D721Med (cell line): ENCODE data around the gene DNAJC18.
"Not testable (repeated sequence)": the region's sequence is repeated elsewhere in the genome, so short reads cannot be mapped to it uniquely, and the experiment has no call there.

Experiments
- DNase-seq: peaks from one replicate; pipeline ENCODE4 v3.0.0; 2011; ENCODE audit warnings: low spot score; ENCODE audit not compliant: insufficient read length
- FAIRE-seq: peaks from 2 replicates; lab custom pipeline; 2011; peaks lifted over from hg19 to GRCh38; lab: Jason Lieb, UNC
- TF ChIP-seq, protein P1 (sequence below): IDR thresholded peaks from 2 replicates; pipeline ENCODE4 v1.5.1; 2012; ENCODE audit warnings: mild to moderate bottlenecking, control low read depth; ENCODE audit not compliant: insufficient read depth; ENCODE audit errors: missing control alignments

Gene DNAJC18

DNA sequence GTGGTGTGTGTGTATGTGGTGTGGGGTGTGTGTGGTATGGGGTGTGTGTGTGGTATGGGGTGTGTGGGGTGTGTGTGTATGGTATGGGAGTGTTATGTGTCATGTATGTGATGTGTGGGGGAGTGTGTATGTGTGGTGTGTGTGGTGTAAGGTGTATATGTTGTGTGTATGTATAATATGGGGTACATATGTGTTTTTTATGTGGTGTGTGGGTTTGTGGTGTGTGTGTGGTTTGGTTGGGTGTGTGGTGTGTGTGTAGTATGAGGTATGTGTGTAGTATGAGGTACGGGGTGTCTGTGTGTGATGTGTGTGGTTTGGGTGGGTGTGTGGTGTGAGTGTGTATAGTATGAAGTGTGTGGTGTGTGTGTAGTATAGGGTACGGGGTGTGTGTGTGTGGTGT lies 11.9 kb upstream of the DNAJC18 start:
- FAIRE-seq (no peak), DNase-seq (no peak)
- TF ChIP-seq, protein P1, sequence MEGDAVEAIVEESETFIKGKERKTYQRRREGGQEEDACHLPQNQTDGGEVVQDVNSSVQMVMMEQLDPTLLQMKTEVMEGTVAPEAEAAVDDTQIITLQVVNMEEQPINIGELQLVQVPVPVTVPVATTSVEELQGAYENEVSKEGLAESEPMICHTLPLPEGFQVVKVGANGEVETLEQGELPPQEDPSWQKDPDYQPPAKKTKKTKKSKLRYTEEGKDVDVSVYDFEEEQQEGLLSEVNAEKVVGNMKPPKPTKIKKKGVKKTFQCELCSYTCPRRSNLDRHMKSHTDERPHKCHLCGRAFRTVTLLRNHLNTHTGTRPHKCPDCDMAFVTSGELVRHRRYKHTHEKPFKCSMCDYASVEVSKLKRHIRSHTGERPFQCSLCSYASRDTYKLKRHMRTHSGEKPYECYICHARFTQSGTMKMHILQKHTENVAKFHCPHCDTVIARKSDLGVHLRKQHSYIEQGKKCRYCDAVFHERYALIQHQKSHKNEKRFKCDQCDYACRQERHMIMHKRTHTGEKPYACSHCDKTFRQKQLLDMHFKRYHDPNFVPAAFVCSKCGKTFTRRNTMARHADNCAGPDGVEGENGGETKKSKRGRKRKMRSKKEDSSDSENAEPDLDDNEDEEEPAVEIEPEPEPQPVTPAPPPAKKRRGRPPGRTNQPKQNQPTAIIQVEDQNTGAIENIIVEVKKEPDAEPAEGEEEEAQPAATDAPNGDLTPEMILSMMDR = no peak

DNA sequence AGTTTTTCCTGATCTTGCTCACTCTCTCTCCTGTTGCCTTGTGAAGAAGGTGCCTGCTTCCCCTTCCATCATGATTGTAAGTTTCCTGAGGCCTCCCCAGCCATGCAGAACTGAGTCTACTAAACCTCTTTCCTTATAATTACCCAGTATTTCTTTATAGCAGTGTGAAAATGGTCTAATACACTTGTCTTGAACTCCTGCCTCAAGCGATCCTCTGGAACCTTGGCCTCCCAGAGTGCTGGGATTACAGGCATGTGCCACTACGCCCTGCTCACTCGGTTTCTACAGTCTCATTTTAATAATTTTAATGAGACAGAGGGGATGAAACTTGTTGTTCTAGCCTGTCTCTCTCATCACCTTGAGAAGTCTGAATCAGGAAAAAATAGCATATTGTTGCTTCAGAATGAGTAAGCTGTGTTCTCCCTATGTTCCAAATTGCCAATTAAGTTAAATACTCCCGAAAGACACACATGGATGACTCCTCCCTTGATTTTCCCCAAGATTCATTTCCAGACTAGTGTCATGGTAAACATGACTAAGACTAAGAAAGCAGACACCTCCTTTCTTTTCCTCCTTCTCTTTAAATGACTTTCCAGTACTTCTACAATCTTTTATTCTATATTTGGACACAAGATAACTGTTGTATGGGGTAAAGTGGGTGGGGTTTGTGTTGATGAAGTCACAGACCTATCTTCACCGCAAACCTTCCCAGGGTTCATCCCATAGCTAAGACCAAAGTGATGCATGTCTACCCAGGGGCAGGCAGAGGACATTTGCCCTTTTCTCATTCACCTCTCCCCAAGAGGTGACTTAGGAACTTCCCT lies 7.8 kb upstream of the DNAJC18 start:
- TF ChIP-seq, protein P1 = no peak
- DNase-seq (no peak), FAIRE-seq (no peak)

DNA sequence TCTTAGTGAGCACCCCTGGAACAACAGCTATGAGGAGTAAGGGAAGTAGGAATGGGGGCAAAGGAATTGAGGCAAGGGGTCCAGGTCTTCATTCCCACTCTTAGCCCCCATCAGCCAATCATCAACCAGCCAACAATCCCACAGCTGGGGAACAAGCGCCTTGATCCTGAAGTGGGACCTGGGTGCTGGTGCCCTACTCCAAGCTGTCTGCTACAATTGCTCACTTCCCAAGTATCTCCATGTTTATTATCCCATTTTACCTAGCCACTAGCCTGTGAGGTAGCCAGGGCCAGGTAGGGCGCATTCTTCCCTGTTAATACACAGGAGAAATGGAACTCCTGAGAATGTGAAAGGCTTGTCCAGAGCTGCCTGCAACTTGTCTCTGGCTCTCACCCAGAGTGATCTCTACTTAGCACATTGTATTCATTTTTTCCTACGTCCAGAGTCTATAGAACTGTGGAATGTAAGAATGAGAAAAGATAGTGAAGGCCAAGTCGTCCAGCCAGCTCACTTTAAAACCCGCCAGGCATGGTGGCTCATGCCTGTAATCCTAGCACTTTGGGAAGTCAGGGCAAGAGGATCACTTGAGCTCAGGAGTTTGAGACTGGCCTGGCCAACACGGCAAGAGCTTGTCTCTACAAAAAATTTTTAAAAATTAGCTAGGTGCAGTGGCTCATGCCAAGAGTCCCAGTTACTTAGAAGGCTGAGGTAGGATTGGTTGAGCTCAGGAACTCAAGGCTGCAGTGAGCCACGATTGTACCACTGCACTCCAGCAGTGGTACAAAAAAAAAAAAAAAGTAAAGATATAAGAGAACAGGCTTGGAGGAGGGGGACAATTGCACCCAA lies 6.2 kb upstream of the DNAJC18 start:
- no peak for DNase-seq
- FAIRE-seq = no peak
- TF ChIP-seq, protein P1 = no peak

DNA sequence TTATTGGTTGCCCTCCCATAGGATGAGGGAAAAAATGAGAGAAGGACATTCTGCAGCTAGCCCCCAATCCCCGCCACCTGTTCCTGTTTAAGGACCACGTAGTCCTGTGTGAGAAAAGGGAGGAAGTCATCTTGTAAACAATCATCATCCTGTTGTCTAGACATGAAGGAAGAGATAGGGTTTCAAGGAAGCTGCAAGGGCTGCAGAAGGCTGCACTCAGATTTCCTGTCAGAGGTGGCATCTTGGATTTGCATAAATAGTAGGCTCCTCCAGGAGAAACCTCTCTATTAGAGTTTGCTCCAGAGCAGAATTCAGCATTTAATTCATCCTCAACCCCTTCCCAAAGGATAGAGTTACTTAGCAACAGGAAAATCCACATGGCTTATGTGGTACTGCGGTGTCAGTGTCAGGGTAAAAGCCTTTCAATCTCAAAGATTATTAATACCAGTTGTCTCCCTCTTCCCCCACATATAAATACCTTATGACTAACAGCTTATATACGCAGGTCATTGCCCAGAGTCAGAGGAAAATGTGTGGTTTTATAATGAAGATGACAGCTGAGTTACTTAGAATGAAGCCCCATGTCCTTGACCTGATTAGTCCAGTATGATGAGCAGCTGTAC lies 4.6 kb upstream of the DNAJC18 start:
- FAIRE-seq = no peak
- TF ChIP-seq, protein P1 = no peak

DNA sequence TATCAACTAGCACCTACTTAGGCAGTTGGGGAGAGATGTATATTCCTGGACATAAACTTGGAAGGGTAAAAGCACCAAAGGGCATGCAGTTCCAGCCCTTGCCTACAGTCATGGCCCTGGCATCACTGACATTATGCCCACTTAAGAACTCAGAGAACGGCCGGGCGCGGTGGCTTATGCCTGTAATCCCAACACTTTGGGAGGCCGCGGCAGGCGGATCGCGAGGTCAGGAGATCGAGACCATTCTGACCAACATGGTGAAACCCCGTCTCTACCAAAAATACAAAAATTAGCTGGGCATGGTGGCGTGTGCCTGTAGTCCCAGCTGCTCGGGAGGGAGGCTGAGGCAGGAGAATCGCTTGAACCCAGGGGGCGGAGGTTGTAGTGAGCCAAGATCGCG lies 1.1 kb upstream of the DNAJC18 start:
- DNase-seq, FAIRE-seq: not testable (repeated sequence)

More for the DNA sequence above, 4.6 kb upstream of the DNAJC18 start:
- no peak for DNase-seq

DNA sequence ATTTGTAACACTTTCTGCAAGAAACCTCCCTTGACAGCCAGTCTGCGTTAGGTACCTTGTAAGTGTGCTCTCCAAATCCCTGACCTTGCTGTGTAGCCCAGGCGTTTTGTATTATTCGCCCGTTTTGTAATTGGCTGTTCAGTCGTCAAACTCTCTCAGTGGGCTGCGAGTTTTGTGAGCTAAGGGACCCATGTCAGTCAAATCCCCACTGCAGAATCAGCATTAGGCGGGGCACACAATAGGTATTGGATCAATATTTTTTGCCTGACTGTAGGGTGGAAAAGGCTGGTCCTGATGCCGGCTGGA lies 665 bp downstream of the DNAJC18 start:
- TF ChIP-seq, protein P1 = no peak
- FAIRE-seq (no peak), DNase-seq (no peak)

DNA sequence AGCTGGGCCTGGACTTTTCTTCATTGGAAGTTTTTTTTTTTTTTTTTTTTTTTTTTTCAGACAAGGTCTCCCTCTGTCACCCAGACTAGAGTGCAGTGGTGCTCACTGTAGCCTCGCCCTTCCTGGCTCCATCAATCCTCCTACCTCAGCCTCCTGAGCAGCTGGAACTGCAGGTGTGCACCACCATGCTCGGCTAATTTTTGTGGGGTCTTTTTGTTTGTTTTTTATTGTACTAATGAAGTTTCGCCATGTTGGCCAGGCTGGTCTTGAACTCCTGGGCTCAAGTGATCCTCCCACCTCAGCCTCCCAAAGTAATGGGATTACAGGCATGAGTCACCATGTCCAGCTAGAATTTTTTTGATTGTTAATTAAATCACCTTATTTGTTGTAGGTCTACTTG lies 3.6 kb downstream of the DNAJC18 start:
- TF ChIP-seq, protein P1 = no peak
- FAIRE-seq = no peak
- DNase-seq = no peak
